Neural progenitor cell (in vitro differentiated cells): ENCODE results near the gene ARL15. TPM values are rescaled to one million over a fixed set of nuclear protein-coding genes. Genes with fewer than 3 reads are reported as not detected.

Experiments used
- DNase-seq: peaks from one replicate; pipeline ENCODE4 v3.0.0-alpha.2; 2016; ENCODE audit warnings: low spot score
- H2AFZ ChIP-seq: fragments of 200-600 bp; sonication (generic); replicated peaks from 2 replicates; pipeline ENCODE4 v1.6.1; 2016; ENCODE audit warnings: antibody characterized with exemption
- H3F3A ChIP-seq: fragments of 200-600 bp; sonication (generic); 2 replicates; pipeline ENCODE4 v1.6.1; 2016; ENCODE audit warnings: antibody characterized with exemption, low read depth
- H3K27ac ChIP-seq: fragments of 200-600 bp; sonication (generic); 2 replicates; pipeline ENCODE4 v1.5.1; 2016; ENCODE audit warnings: mild to moderate bottlenecking
- H3K27me3 ChIP-seq: fragments of 200-600 bp; sonication (generic); 2 replicates; pipeline ENCODE4 v1.6.1; 2016; ENCODE audit warnings: mild to moderate bottlenecking, moderate library complexity
- H3K36me3 ChIP-seq: fragments of 200-600 bp; sonication (generic); 2 replicates; pipeline ENCODE4 v1.5.1; 2016
- H3K4me1 ChIP-seq: fragments of 200-600 bp; sonication (generic); 2 replicates; pipeline ENCODE4 v1.6.1; 2016; ENCODE audit warnings: mixed run types
- H3K4me2 ChIP-seq: fragments of 200-600 bp; sonication (generic); 2 replicates; pipeline ENCODE4 v1.6.1; 2016
- H3K4me3 ChIP-seq: fragments of 200-600 bp; sonication (generic); 2 replicates; pipeline ENCODE4 v1.5.1; 2016
- H3K79me2 ChIP-seq: fragments of 200-600 bp; sonication (generic); 2 replicates; pipeline ENCODE4 v1.6.1; 2016; ENCODE audit warnings: low read depth
- H3K9ac ChIP-seq: fragments of 200-600 bp; sonication (generic); 2 replicates; pipeline ENCODE4 v1.6.1; 2016
- H3K9me3 ChIP-seq: fragments of 200-600 bp; sonication (generic); 2 replicates; pipeline ENCODE4 v1.5.1; 2016; ENCODE audit warnings: low read depth
- H4K20me1 ChIP-seq: fragments of 200-600 bp; sonication (generic); 2 replicates; pipeline ENCODE4 v1.6.1; 2016; ENCODE audit warnings: low read depth
- H3K27ac Mint-ChIP-seq: 3 replicates; pipeline ENCODE4 v1.8.0; 2021; ENCODE audit warnings: mixed read lengths
- H3K27me3 Mint-ChIP-seq: 2 replicates; pipeline ENCODE4 v1.8.0; 2022; ENCODE audit warnings: low read depth, mild to moderate bottlenecking, inconsistent platforms, moderate library complexity, mixed read lengths; ENCODE audit not compliant: insufficient read depth
- H3K36me3 Mint-ChIP-seq: 3 replicates; pipeline ENCODE4 v1.8.0; 2021; ENCODE audit warnings: mixed read lengths
- H3K4me1 Mint-ChIP-seq: 3 replicates; pipeline ENCODE4 v1.8.0; 2021; ENCODE audit warnings: mixed read lengths
- H3K4me3 Mint-ChIP-seq: 3 replicates; pipeline ENCODE4 v1.8.0; 2021; ENCODE audit warnings: mild to moderate bottlenecking, moderate library complexity, mixed read lengths
- H3K9me3 Mint-ChIP-seq: 3 replicates; pipeline ENCODE4 v1.8.0; 2020; ENCODE audit warnings: mixed read lengths
- EZH2 ChIP-seq: fragments of 200-600 bp; sonication (generic); IDR thresholded peaks from 2 replicates; pipeline ENCODE4 v1.6.1; 2017; ENCODE audit warnings: antibody characterized with exemption, mild to moderate bottlenecking, moderate library complexity
- EZH2phosphoT487 ChIP-seq: fragments of 200-600 bp; sonication (generic); IDR thresholded peaks from 2 replicates; pipeline ENCODE4 v1.6.1; 2017; ENCODE audit warnings: antibody characterized with exemption
- total RNA-seq: library from RNA; depleted of rRNA; stranded (reverse); fragments of >200 nt; gene quantifications from 2 replicates; pipeline ENCODE4 v1.2.3, GENCODE V29; 2015; ENCODE audit warnings: low replicate concordance
- TF ChIP-seq, protein P1 (sequence below): fragments of 200-600 bp; sonication (generic); IDR thresholded peaks from 2 replicates; pipeline ENCODE4 v1.5.1; 2017; ENCODE audit warnings: antibody characterized with exemption, mild to moderate bottlenecking

The ARL15 gene
- total RNA-seq, 1 donor from 2014 or later = 39.1 TPM

DNA sequence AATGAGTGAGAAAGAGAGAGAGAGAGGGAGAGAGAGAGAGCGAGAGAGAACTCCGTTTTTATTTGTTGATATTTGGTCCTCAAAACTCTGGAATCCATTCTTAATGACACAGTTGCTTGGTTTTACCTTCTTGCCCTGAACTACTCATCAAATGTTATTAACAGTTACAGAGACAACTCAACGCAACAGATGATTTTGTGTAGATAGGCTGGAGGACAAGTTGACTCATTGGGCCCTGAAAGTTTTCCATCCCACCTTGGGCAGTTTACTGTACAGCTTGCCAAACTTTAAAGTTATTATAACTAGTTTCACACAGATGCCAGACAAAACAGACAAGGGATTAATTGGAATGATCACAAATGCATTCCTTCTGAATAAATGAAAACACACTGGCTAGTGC is 339.9 kb downstream of the ARL15 start:
- no peak overlapping the region for H3K27ac Mint-ChIP-seq
- no peak overlapping the region for H3K4me3 ChIP-seq
- no peak overlapping the region for H3K9ac ChIP-seq
- H3K9me3 Mint-ChIP-seq = no peaks in the 10 kb centered on the region
- no peak overlapping the region for H2AFZ ChIP-seq
- DNase-seq = no peak
- no peak overlapping the region for H3K4me2 ChIP-seq
- H3K9me3 ChIP-seq = no peaks in the 10 kb centered on the region
- no peaks in the 10 kb centered on the region for H3K27me3 Mint-ChIP-seq
- no peaks in the 10 kb centered on the region for H3F3A ChIP-seq
- no peaks in the 10 kb centered on the region for H3K4me1 ChIP-seq
- no peaks in the 10 kb centered on the region for H3K4me1 Mint-ChIP-seq
- H3K4me3 Mint-ChIP-seq = no peak overlapping the region
- H3K79me2 ChIP-seq = no peaks in the 10 kb centered on the region
- no peaks in the 10 kb centered on the region for H4K20me1 ChIP-seq
- TF ChIP-seq EZH2 (no peak), EZH2phosphoT487 (no peak)
- TF ChIP-seq, protein P1, sequence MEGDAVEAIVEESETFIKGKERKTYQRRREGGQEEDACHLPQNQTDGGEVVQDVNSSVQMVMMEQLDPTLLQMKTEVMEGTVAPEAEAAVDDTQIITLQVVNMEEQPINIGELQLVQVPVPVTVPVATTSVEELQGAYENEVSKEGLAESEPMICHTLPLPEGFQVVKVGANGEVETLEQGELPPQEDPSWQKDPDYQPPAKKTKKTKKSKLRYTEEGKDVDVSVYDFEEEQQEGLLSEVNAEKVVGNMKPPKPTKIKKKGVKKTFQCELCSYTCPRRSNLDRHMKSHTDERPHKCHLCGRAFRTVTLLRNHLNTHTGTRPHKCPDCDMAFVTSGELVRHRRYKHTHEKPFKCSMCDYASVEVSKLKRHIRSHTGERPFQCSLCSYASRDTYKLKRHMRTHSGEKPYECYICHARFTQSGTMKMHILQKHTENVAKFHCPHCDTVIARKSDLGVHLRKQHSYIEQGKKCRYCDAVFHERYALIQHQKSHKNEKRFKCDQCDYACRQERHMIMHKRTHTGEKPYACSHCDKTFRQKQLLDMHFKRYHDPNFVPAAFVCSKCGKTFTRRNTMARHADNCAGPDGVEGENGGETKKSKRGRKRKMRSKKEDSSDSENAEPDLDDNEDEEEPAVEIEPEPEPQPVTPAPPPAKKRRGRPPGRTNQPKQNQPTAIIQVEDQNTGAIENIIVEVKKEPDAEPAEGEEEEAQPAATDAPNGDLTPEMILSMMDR = no peak
- no peaks in the 10 kb centered on the region for H3K36me3 Mint-ChIP-seq
- no peak overlapping the region for H3K27ac ChIP-seq
- no peaks in the 10 kb centered on the region for H3K36me3 ChIP-seq
- H3K27me3 ChIP-seq = no peaks in the 10 kb centered on the region

DNA sequence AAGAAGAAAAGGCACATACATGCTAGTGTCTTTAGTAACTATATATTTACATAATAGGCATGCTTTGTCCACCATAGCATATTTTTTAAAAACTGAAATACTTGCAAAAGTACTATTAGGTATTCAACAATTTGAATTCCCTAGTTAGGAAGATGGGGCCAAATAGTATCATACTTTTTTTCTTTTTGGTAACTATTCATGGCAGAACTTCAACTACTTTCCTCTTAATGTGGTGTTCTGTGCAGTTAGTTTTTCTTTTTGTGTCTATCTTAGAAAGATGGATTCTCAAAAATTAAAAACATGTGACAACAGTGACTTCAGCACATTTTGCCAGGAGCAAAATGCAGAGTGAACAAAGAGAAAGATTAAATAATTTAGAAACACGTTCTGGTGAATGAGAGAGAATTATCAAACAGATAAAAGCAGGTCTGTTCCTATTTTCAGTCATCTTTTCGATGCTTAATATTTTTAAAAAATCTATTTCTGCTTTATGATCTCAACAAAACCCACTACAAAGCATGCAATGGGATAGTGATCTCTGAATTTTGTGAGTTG is 341.1 kb downstream of the ARL15 start:
- no peaks in the 10 kb centered on the region for H3K79me2 ChIP-seq
- H3F3A ChIP-seq = no peaks in the 10 kb centered on the region
- no peak overlapping the region for H3K9ac ChIP-seq
- Mint-ChIP-seq H3K36me3 (no peaks in the 10 kb centered on the region), H3K4me1 (no peaks in the 10 kb centered on the region), H3K27ac (no peak overlapping the region), H3K9me3 (no peaks in the 10 kb centered on the region), H3K4me3 (no peak overlapping the region), H3K27me3 (no peaks in the 10 kb centered on the region)
- no peak overlapping the region for H3K4me2 ChIP-seq
- no peak overlapping the region for H2AFZ ChIP-seq
- no peaks in the 10 kb centered on the region for H4K20me1 ChIP-seq
- no peaks in the 10 kb centered on the region for H3K9me3 ChIP-seq
- H3K4me3 ChIP-seq = no peak overlapping the region
- TF ChIP-seq EZH2phosphoT487 = no peak
- no peak for TF ChIP-seq EZH2
- TF ChIP-seq, protein P1 = no peak
- DNase-seq = no peak
- H3K27ac ChIP-seq = no peak overlapping the region
- H3K4me1 ChIP-seq = no peaks in the 10 kb centered on the region
- no peaks in the 10 kb centered on the region for H3K27me3 ChIP-seq
- no peaks in the 10 kb centered on the region for H3K36me3 ChIP-seq

DNA sequence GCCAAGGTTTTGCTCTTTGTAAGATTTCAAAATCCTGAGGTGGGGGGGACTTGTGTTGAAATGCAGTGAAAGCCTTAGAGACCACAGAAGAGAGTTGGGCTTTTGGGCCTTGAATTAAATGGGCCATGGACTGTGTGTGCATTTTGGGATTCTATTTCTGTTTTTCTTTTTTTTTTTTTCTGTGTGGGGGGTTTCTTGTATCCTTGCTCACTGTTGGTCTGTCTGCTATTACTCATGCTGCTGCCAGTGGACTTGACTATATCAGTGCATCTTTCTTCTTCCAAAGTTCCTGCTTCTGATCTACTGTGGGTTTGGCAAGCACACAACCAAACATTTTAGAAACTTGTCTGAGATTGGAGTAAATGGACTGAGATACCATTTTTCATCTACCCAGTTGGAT is 344.9 kb downstream of the ARL15 start:
- H3K4me3 Mint-ChIP-seq = no peak overlapping the region
- Histone ChIP-seq H3F3A (no peaks in the 10 kb centered on the region), H3K27me3 (no peaks in the 10 kb centered on the region), H3K79me2 (no peaks in the 10 kb centered on the region), H3K4me2 (no peak overlapping the region), H2AFZ (no peak overlapping the region), H3K9ac (no peak overlapping the region), H4K20me1 (no peaks in the 10 kb centered on the region), H3K27ac (no peak overlapping the region), H3K4me3 (no peak overlapping the region), H3K4me1 (no peaks in the 10 kb centered on the region), H3K36me3 (no peaks in the 10 kb centered on the region), H3K9me3 (no peaks in the 10 kb centered on the region)
- DNase-seq = no peak
- H3K27ac Mint-ChIP-seq = no peak overlapping the region
- TF ChIP-seq, protein P1 = no peak
- TF ChIP-seq EZH2phosphoT487 (no peak), EZH2 (no peak)
- H3K36me3 Mint-ChIP-seq = no peaks in the 10 kb centered on the region
- H3K9me3 Mint-ChIP-seq = no peaks in the 10 kb centered on the region
- no peaks in the 10 kb centered on the region for H3K27me3 Mint-ChIP-seq
- H3K4me1 Mint-ChIP-seq = no peaks in the 10 kb centered on the region
